ENCODE results near the gene FBXW2.

Gene FBXW2

DNA sequence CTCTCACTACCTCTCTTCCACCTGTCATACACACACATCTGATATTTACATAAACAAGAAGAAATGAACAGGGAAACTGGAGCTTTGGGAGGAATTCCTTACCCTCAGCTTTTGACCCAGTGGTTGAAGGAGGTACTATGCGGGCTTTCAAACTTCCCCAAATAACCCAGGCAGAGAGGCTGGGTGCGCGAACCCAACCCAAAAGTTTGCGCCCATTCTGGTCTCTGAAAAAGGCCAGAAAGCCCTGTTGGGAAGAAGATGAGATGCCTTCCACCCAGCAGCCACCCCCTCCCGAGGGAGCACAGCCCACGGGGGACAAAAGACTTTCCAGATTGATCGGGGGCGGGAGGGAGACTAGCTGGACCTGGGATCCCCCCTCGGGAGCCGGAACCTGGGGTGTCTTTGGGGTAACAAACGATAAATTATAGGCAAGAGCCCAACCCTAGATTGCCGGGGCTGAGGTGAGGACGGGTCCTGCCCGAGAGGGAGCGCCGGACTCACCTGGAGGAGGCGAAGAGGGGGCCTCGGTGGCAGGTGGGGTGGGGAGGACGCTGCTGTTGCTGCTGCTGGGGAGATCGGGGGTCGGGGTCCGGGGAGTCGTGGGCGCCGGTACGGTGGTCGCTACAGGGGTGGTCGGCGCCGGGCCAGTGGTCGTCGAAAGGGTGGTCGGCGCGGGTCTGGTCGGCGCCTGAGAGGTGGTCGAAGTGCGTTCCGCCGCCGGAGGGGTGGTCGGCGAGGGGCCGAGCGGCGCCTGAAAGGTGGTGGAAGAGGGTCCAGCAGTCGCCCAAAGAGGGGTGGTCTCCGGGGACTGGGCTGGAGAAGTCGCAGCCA is 79.7 kb downstream of the FBXW2 start:
- DNase-seq, result peak; percentile 63 to 74 (median 68)

- no peak for DNase-seq
These were observed 80.6 kb downstream of the FBXW2 start for GRCh38 chr9:120712539-120713031.

- DNase-seq, result peak; percentile 28 to 44 (median 42)
These were observed 81.2 kb downstream of the FBXW2 start for GRCh38 chr9:120711841-120712538.

GRCh38 chr9:120711354-120711753 is 81.9 kb downstream of the FBXW2 start:
- DNase-seq, result peak in 1 of 3 donors; percentile 48

GRCh38 chr9:120710110-120710981 is 82.9 kb downstream of the FBXW2 start:
- DNase-seq, result peak; percentile 73 to 85 (median 78)

GRCh38 chr9:120708526-120709224 is 84.5 kb downstream of the FBXW2 start:
- no peak for DNase-seq

GRCh38 chr9:120707170-120707569 is 86.0 kb downstream of the FBXW2 start:
- DNase-seq, result no peak
